OCI-LY7 (cell line): ENCODE measurements around the gene DGKG. TPM values are rescaled to one million over a fixed set of nuclear protein-coding genes. Genes with fewer than 3 reads are reported as not detected.

ENCODE experiments used
- BruUV-seq: library from RNA; stranded (reverse); fragments of 400-500 nt; replicated peaks from 2 replicates; lab custom pipeline; 2021; lab: Mats Ljungman, UMichigan
- CTCF ChIA-PET: fragments of 300-600 bp; sonication (Branson Sonifier 250); formaldehyde crosslinking; loops from one replicate; lab custom pipeline; 2022; ENCODE audit warnings: antibody characterized with exemption; ENCODE audit not compliant: unreplicated experiment; lab: Charles Lee
- POLR2A ChIA-PET: fragments of 300-600 bp; sonication (Branson Sonifier 250); formaldehyde crosslinking; loops from one replicate; lab custom pipeline; 2022; ENCODE audit warnings: antibody characterized with exemption; lab: Charles Lee
- DNase-seq: peaks from one replicate; pipeline ENCODE4 v3.0.0-alpha.2; 2015; ENCODE audit warnings: low spot score
- H2AFZ ChIP-seq: fragments of 200-600 bp; sonication (generic), shearing (Covaris generic); 2 replicates; pipeline ENCODE4 v1.6.1; 2014; ENCODE audit warnings: mild to moderate bottlenecking, antibody characterized with exemption, low read length, moderate library complexity
- H3K27ac ChIP-seq: fragments of 200-600 bp; sonication (generic); 2 replicates; pipeline ENCODE4 v1.5.1; 2014; ENCODE audit warnings: mixed run types, low read depth, mild to moderate bottlenecking, moderate library complexity, low read length, inconsistent platforms; ENCODE audit not compliant: poor library complexity, severe bottlenecking
- H3K36me3 ChIP-seq: fragments of 200-600 bp; sonication (generic); 2 replicates; pipeline ENCODE4 v1.6.1; 2014; ENCODE audit warnings: mild to moderate bottlenecking, antibody characterized with exemption, low read length, moderate library complexity, mixed read lengths; ENCODE audit not compliant: insufficient read depth
- H3K4me1 ChIP-seq: fragments of 200-600 bp; sonication (generic); 2 replicates; pipeline ENCODE4 v1.5.1; 2014; ENCODE audit warnings: mild to moderate bottlenecking, low read length; ENCODE audit not compliant: insufficient read depth, poor library complexity, severe bottlenecking
- H3K4me2 ChIP-seq: fragments of 200-600 bp; sonication (generic); 2 replicates; pipeline ENCODE4 v1.6.1; 2014; ENCODE audit warnings: mild to moderate bottlenecking, low read length
- H3K4me3 ChIP-seq: fragments of 200-600 bp; sonication (generic); 2 replicates; pipeline ENCODE4 v1.5.1; 2014; ENCODE audit warnings: mild to moderate bottlenecking, low read depth, low read length; ENCODE audit not compliant: poor library complexity, severe bottlenecking
- H3K79me2 ChIP-seq: fragments of 200-600 bp; sonication (generic); 2 replicates; pipeline ENCODE4 v1.6.1; 2016; ENCODE audit warnings: low read depth, mild to moderate bottlenecking, low read length, moderate library complexity, mixed read lengths; ENCODE audit not compliant: insufficient read depth
- H3K9me2 ChIP-seq: fragments of 200-600 bp; sonication (generic); 2 replicates; pipeline ENCODE4 v1.6.1; 2016; ENCODE audit warnings: mild to moderate bottlenecking, low read length, mixed read lengths; ENCODE audit not compliant: insufficient read depth
- H3K9me3 ChIP-seq: fragments of 200-600 bp; sonication (generic); 2 replicates; pipeline ENCODE4 v1.6.1; 2014; ENCODE audit warnings: mild to moderate bottlenecking, mixed run types, low read length, mixed read lengths
- H4K20me1 ChIP-seq: fragments of 200-600 bp; sonication (generic); 2 replicates; pipeline ENCODE4 v1.6.1; 2014; ENCODE audit warnings: mild to moderate bottlenecking, antibody characterized with exemption, low read length, moderate library complexity, mixed read lengths; ENCODE audit not compliant: insufficient read depth
- EZH2phosphoT487 ChIP-seq: fragments of 200-600 bp; sonication (generic); IDR thresholded peaks from 2 replicates; pipeline ENCODE4 v1.6.1; 2018; ENCODE audit warnings: low read depth, borderline replicate concordance, mild to moderate bottlenecking, mixed run types, antibody characterized with exemption, low read length, moderate library complexity, mixed read lengths
- intact Hi-C: fragments of 100-400 bp; cut with micrococcal nuclease; formaldehyde crosslinking; loops from one replicate; pipeline ENCODE4 v1.10.0; 2022; ENCODE audit not compliant: unreplicated experiment
- total RNA-seq, 2 experiments: library from RNA; depleted of rRNA in 1 of 2; stranded (reverse); fragments of >200 nt in 1 of 2; shearing (Covaris generic) in 1 of 2; gene quantifications; 2 replicates each; pipeline ENCODE4 v1.2.3, GENCODE V29; 2014 to 2022
- TF ChIP-seq, protein P1 (sequence below): fragments of 200-600 bp; sonication (generic); conservative IDR thresholded peaks from 2 replicates; pipeline ENCODE4 v1.5.1; 2014; ENCODE audit warnings: mild to moderate bottlenecking, antibody characterized with exemption, low read length, moderate library complexity, mixed read lengths

DGKG gene
- total RNA-seq, 2 experiments from 2014 or later, result 0.06 TPM; not detected in 1

DNA sequence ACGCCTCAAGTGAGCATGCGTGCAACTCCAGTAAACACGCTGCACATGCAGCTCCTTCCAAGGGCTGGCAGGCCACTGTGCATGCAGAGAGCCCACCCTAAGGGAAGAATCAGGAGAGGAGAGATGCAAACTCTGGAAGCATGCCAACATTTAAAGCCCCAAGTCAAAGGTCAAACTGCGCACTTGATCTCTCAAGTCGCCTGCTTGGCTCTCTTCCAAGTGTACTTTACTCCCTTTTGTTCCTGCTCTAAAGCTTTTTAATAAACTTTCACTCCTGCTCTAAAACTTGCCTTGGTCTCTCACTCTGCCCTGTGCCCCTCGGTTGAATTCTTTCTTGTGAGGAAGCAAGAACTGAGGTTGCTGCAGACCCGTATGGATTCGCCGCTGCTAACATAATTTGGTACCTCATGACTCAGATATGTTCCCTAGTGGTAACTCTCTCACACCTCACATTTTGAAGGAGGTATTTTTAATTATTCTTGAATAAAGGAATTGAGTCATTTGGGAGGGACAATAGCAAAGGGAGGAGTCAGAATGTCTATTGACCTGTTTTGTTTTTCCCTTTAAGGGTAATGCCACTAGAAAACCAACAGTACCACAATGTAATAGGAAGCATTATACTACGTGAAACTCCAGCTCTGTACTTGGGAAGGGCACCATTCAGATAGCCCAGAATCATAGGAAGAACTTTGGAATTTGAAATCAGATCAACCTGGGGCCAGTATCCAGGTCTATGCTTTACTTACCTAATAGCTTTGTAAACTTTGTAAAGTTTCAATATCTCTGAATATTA lies 19.6 kb upstream of the DGKG start:
- Histone ChIP-seq H3K4me3 (no peak overlapping the region), H2AFZ (no peak overlapping the region), H3K36me3 (no peaks in the 10 kb centered on the region), H3K79me2 (no peaks in the 10 kb centered on the region), H3K27ac (no peak overlapping the region), H3K9me2 (no peaks in the 10 kb centered on the region), H3K9me3 (no peaks in the 10 kb centered on the region), H3K4me2 (no peak overlapping the region), H3K4me1 (no peaks in the 10 kb centered on the region), H4K20me1 (no peaks in the 10 kb centered on the region)
- TF ChIP-seq EZH2phosphoT487, result no peak
- TF ChIP-seq, protein P1, sequence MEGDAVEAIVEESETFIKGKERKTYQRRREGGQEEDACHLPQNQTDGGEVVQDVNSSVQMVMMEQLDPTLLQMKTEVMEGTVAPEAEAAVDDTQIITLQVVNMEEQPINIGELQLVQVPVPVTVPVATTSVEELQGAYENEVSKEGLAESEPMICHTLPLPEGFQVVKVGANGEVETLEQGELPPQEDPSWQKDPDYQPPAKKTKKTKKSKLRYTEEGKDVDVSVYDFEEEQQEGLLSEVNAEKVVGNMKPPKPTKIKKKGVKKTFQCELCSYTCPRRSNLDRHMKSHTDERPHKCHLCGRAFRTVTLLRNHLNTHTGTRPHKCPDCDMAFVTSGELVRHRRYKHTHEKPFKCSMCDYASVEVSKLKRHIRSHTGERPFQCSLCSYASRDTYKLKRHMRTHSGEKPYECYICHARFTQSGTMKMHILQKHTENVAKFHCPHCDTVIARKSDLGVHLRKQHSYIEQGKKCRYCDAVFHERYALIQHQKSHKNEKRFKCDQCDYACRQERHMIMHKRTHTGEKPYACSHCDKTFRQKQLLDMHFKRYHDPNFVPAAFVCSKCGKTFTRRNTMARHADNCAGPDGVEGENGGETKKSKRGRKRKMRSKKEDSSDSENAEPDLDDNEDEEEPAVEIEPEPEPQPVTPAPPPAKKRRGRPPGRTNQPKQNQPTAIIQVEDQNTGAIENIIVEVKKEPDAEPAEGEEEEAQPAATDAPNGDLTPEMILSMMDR, result no peak
- POLR2A ChIA-PET, result interaction anchor here (0.6 kb wide), 1 partner anchor 382 kb away, joined by 3 read pairs; no protein-coding TSS in a partner anchor
- BruUV-seq, result no TSS peak
- DNase-seq, result no peak
- CTCF ChIA-PET, result no interaction called here
- intact Hi-C loops, result no loop called here

DNA sequence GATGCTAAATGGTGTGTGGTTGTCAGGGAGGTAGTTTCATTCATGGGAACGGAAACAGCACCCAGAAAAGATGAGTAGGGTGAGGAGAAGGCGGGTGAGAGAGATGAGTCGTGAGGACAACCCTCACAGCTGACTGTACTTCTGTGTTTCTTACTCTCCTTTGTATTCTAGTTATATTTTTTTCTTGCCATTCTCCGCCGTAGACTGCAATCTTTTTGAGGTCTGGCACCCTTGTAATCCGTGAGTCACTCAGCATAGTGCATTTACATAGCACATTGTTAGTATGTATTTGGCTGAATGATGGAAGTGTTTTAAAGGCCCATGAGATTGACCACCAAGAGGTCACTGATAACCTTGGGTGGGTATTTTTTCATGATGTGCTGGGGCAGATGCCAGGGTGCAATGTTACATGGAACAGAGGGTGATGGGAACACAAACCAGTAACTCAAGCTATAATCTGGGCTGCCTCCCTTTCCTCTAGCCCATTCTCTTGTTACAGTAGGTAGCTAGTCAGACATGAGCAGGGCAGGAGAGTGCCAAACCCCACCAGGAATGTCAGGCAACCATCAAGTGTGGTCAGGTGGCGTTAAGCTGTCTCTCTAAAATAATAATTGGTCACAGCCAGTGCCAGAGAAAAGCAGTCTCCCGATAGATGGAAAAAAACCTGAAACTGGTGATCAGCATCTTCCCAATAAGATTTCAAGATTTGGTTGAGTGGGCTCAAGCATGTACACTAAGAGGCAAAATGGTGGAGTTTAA lies 18.8 kb upstream of the DGKG start:
- no peak for DNase-seq
- intact Hi-C loops, result no loop called here
- CTCF ChIA-PET, result no interaction called here

More for the DNA sequence above, 18.8 kb upstream of the DGKG start:
- no peaks in the 10 kb centered on the region for H3K36me3 ChIP-seq
- BruUV-seq, result no TSS peak
- H3K4me2 ChIP-seq, result no peak overlapping the region
- no peak overlapping the region for H2AFZ ChIP-seq
- POLR2A ChIA-PET, result no interaction called here
- H4K20me1 ChIP-seq, result no peaks in the 10 kb centered on the region
- no peak overlapping the region for H3K4me3 ChIP-seq
- H3K9me3 ChIP-seq, result no peaks in the 10 kb centered on the region
- no peak for TF ChIP-seq EZH2phosphoT487
- TF ChIP-seq, protein P1, result no peak
- H3K27ac ChIP-seq, result no peak overlapping the region
- no peaks in the 10 kb centered on the region for H3K79me2 ChIP-seq
- no peaks in the 10 kb centered on the region for H3K4me1 ChIP-seq
- H3K9me2 ChIP-seq, result no peaks in the 10 kb centered on the region
